HepG2 (cell line): ENCODE results near the gene ZNF644. TPM values are rescaled to one million over a fixed set of nuclear protein-coding genes. Genes with fewer than 3 reads are reported as not detected.

Experiments
- ATAC-seq: fragments of 200-7000 bp; cut with Tn5 transposase; 3 replicates; pipeline ENCODE4 v1.9.1; 2020; ENCODE audit warnings: mild to moderate bottlenecking, moderate library complexity
- BruUV-seq: library from RNA; stranded (reverse); fragments of 400-500 nt; replicated peaks from 2 replicates; lab custom pipeline; 2021; lab: Mats Ljungman, UMichigan
- CTCF ChIA-PET: fragments of 300-600 bp; formaldehyde crosslinking; extraction: SDS; loops from one replicate; lab custom pipeline; 2021; ENCODE audit warnings: low total read pairs, inconsistent platforms, low intra/inter-chr PET ratio; lab: Yijun Ruan, JAX
- POLR2A ChIA-PET: fragments of 350-600 bp; sonication (Branson Sonifier 250); formaldehyde crosslinking; loops from one replicate; lab custom pipeline; 2020; ENCODE audit warnings: antibody characterized with exemption, inconsistent platforms; lab: Yijun Ruan, JAX
- DNase-seq: peaks from one replicate; pipeline ENCODE4 v3.0.0-alpha.2; 2015; ENCODE audit warnings: low spot score
- FAIRE-seq: peaks from 3 replicates; lab custom pipeline; 2011; peaks lifted over from hg19 to GRCh38; lab: Jason Lieb, UNC
- H2AFZ ChIP-seq: one replicate; pipeline ENCODE4 v1.6.1; 2011; ENCODE audit warnings: low read length, inconsistent platforms
- H3K27ac ChIP-seq: fragments of 300-600 bp; 3 replicates; pipeline ENCODE4 v1.8.0; 2011; ENCODE audit warnings: mixed run types, mild to moderate bottlenecking, mixed read lengths, low read length, inconsistent platforms; ENCODE audit not compliant: insufficient read depth; ENCODE audit errors: extremely low read length
- H3K27me3 ChIP-seq, 2 experiments: fragments of 200-600 bp in 1 of 2; 2 replicates in 1 of 2; 3 replicates in 1 of 2; pipeline versions ENCODE4 v1.6.0 to v1.8.0; 2011; ENCODE audit warnings: low read length in 2 of 2, mild to moderate bottlenecking in 2 of 2, moderate library complexity in 2 of 2, inconsistent platforms in 1 of 2; ENCODE audit not compliant: insufficient read depth in 2 of 2, control insufficient read depth in 1 of 2
- H3K36me3 ChIP-seq, 2 experiments: fragments of 200-600 bp in 1 of 2; replicated peaks in 1 of 2; 2 replicates in 1 of 2; 3 replicates in 1 of 2; pipeline versions ENCODE4 v1.5.1 to v1.8.0; 2011; ENCODE audit warnings: low read length in 2 of 2, inconsistent platforms in 1 of 2; ENCODE audit not compliant: insufficient read depth in 2 of 2, control insufficient read depth in 1 of 2
- H3K4me1 ChIP-seq: 2 replicates; pipeline ENCODE4 v1.5.1; 2012; ENCODE audit warnings: low read length, inconsistent platforms; ENCODE audit not compliant: insufficient read depth
- H3K4me2 ChIP-seq: 2 replicates; pipeline ENCODE4 v1.6.0; 2011; ENCODE audit warnings: low read depth, low read length, inconsistent platforms
- H3K4me3 ChIP-seq, 3 experiments: fragments of 200-600 bp in 1 of 3; sonication (generic), shearing (Covaris generic) in 1 of 3; replicated peaks in 1 of 3; 2 replicates each; pipeline ENCODE4 v1.5.1; 2011 to 2016; ENCODE audit warnings: low read length in 3 of 3, inconsistent platforms in 2 of 3, low read depth in 2 of 3, mild to moderate bottlenecking in 2 of 3, control low read depth in 1 of 3, mixed read lengths in 1 of 3; ENCODE audit not compliant: insufficient read depth in 1 of 3
- H3K79me2 ChIP-seq: one replicate; pipeline ENCODE4 v1.6.1; 2011; ENCODE audit warnings: low read length, inconsistent platforms; ENCODE audit not compliant: insufficient read depth
- H3K9ac ChIP-seq: 2 replicates; pipeline ENCODE4 v1.6.0; 2011; ENCODE audit warnings: mild to moderate bottlenecking, low read depth, low read length, inconsistent platforms; ENCODE audit not compliant: insufficient read depth
- H3K9me3 ChIP-seq: 2 replicates; pipeline ENCODE4 v1.5.1; 2012; ENCODE audit warnings: mild to moderate bottlenecking, low read length
- H4K20me1 ChIP-seq: 2 replicates; pipeline ENCODE4 v1.6.0; 2011; ENCODE audit warnings: inconsistent platforms, mild to moderate bottlenecking, low read length, moderate library complexity; ENCODE audit not compliant: insufficient read depth
- BCL6 ChIP-seq: IDR thresholded peaks from 2 replicates; pipeline ENCODE4 v1.6.1; 2016; ENCODE audit warnings: missing genetic modification reagents, missing compliant biosample characterization
- E2F1 ChIP-seq: sonication (generic); formaldehyde crosslinking; IDR thresholded peaks from 2 replicates; pipeline ENCODE4 v1.5.0; 2020; ENCODE audit warnings: missing genetic modification reagents
- FOSL1 ChIP-seq: sonication (generic); formaldehyde crosslinking; IDR thresholded peaks from 2 replicates; pipeline ENCODE4 v1.9.0; 2021; ENCODE audit warnings: missing genetic modification reagents, borderline replicate concordance
- FOSL2 ChIP-seq: sonication (generic); formaldehyde crosslinking; IDR thresholded peaks from 2 replicates; pipeline ENCODE4 v1.4.0; 2020; ENCODE audit warnings: missing genetic modification reagents
- FOXO4 ChIP-seq: sonication (generic); formaldehyde crosslinking; conservative IDR thresholded peaks from 2 replicates; pipeline ENCODE4 v1.8.1; 2023; ENCODE audit warnings: missing genetic modification reagents
- KMT2B ChIP-seq: IDR thresholded peaks from 2 replicates; pipeline ENCODE4 v1.6.1; 2016; ENCODE audit warnings: missing genetic modification reagents, missing compliant biosample characterization
- MED1 ChIP-seq: sonication (generic); formaldehyde crosslinking; IDR thresholded peaks from 2 replicates; pipeline ENCODE4 v1.4.0; 2020; ENCODE audit warnings: missing genetic modification reagents
- NFKB2 ChIP-seq: sonication (generic); formaldehyde crosslinking; IDR thresholded peaks from 2 replicates; pipeline ENCODE4 v1.4.0; 2020; ENCODE audit warnings: missing genetic modification reagents, borderline replicate concordance
- TARDBP ChIP-seq: sonication (generic); formaldehyde crosslinking; IDR thresholded peaks from 2 replicates; pipeline ENCODE4 v1.8.0; 2022; ENCODE audit warnings: mild to moderate bottlenecking, missing genetic modification reagents
- YY1 ChIP-seq: IDR thresholded peaks from 2 replicates; pipeline ENCODE4 v1.6.1; 2011; ENCODE audit warnings: low read length, low read depth, moderate library complexity, mild to moderate bottlenecking; ENCODE audit not compliant: insufficient read depth, insufficient replicate concordance
- ZFP36L2 ChIP-seq: sonication (generic); formaldehyde crosslinking; IDR thresholded peaks from 2 replicates; pipeline ENCODE4 v1.4.0; 2020; ENCODE audit warnings: missing genetic modification reagents
- ZMAT5 ChIP-seq: sonication (generic); formaldehyde crosslinking; IDR thresholded peaks from 2 replicates; pipeline ENCODE4 v1.5.0; 2020; ENCODE audit warnings: mild to moderate bottlenecking, low read depth, missing genetic modification reagents, borderline replicate concordance
- ZNF350 ChIP-seq: sonication (generic); formaldehyde crosslinking; IDR thresholded peaks from 2 replicates; pipeline ENCODE4 v1.4.0; 2020; ENCODE audit warnings: mild to moderate bottlenecking, low read depth, missing genetic modification reagents, borderline replicate concordance
- ZNF431 ChIP-seq: sonication (generic); formaldehyde crosslinking; IDR thresholded peaks from 2 replicates; pipeline ENCODE4 v1.9.0; 2022; ENCODE audit warnings: missing genetic modification reagents, low read depth, mild to moderate bottlenecking, borderline replicate concordance
- ZNF557 ChIP-seq: sonication (generic); formaldehyde crosslinking; IDR thresholded peaks from 2 replicates; pipeline ENCODE4 v1.4.0; 2020; ENCODE audit warnings: missing genetic modification reagents
- ZSCAN25 ChIP-seq: sonication (generic); formaldehyde crosslinking; IDR thresholded peaks from 2 replicates; pipeline ENCODE4 v1.8.0; 2022; ENCODE audit warnings: mild to moderate bottlenecking, missing genetic modification reagents
- ZSCAN9 ChIP-seq: IDR thresholded peaks from 2 replicates; pipeline ENCODE4 v1.6.1; 2016; ENCODE audit warnings: borderline replicate concordance
- whole genome bisulfite sequencing: methylation state at CpG from one replicate; pipeline ENCODE4 v1.1.6; 2017; ENCODE audit warnings: low lambda C conversion rate; 5-methylcytosine and 5-hydroxymethylcytosine counted together
- in situ Hi-C: cut with HindIII; loops from 2 replicates; pipeline ENCODE4 v1.10.0; 2017; ENCODE audit warnings: low pct_unique_long_range_greater_than_20kb; ENCODE audit not compliant: extremely low pct_ligation_motif_present
- intact Hi-C: fragments of 100-400 bp; cut with micrococcal nuclease; formaldehyde crosslinking; loops from one replicate; pipeline ENCODE4 v1.10.0; 2022; ENCODE audit not compliant: unreplicated experiment
- polyA plus RNA-seq, 8 experiments: library from polyadenylated mRNA; depleted of rRNA in 3 of 8; stranded (reverse) in 7 of 8; unstranded in 1 of 8; fragments of >200 nt; fragmentation: Illumina TruSeq in 4 of 8; extraction: Trizol in 4 of 8; gene quantifications; 2 replicates each; pipeline versions ENCODE4 v1.2.1 to v1.2.3, GENCODE V29; 2011 to 2016; ENCODE audit warnings: low read depth in 4 of 8, missing spikeins in 1 of 8, mixed read lengths in 1 of 8; ENCODE audit not compliant: insufficient read depth in 1 of 8
- total RNA-seq, 5 experiments: library from RNA; depleted of rRNA; stranded (reverse); fragments of >200 nt; fragmentation: Illumina TruSeq; extraction: Trizol; gene quantifications; 2 replicates each; pipeline ENCODE4 v1.2.3, GENCODE V29; 2016; ENCODE audit warnings: low read depth in 1 of 5

Gene ZNF644
- total and polyA plus RNA-seq, 2 of the 13 experiments (the other 11 are each of a cell fraction or from before 2014, with no cell fraction given), result 17.7 to 51.7 TPM

- no TSS peak for BruUV-seq
- no peak overlapping the region for H3K27ac ChIP-seq
- no peak for DNase-seq
- no peaks in the 10 kb centered on the region for H3K9me3 ChIP-seq
- no peak overlapping the region for H3K4me3 ChIP-seq
- H4K20me1 ChIP-seq, result peaks cover 44% of the 10 kb centered on the region
- no peak for TF ChIP-seq ZSCAN9 (CRISPR knock-in tag)
- no peak for TF ChIP-seq TARDBP (CRISPR knock-in tag)
- TF ChIP-seq ZFP36L2 (CRISPR knock-in tag), result no peak
- TF ChIP-seq KMT2B, result no peak
- no peak for TF ChIP-seq ZNF557 (CRISPR knock-in tag)
- TF ChIP-seq E2F1 (CRISPR knock-in tag), result no peak
- no peak for TF ChIP-seq BCL6 (CRISPR knock-in tag)
- TF ChIP-seq ZNF350 (CRISPR knock-in tag), result no peak
- TF ChIP-seq, all 625 proteins: peak for 0
- FAIRE-seq, result no peak
- H3K79me2 ChIP-seq, result peaks cover 53% of the 10 kb centered on the region
- POLR2A ChIA-PET, result no interaction called here
- H3K27me3 ChIP-seq, result no peaks in the 10 kb centered on the region
- no peak overlapping the region for H2AFZ ChIP-seq
- peaks cover 31% of the 10 kb centered on the region for H3K4me1 ChIP-seq
- H3K4me2 ChIP-seq, result no peak overlapping the region
- H3K36me3 ChIP-seq, result peaks cover 0 to 9% of the 10 kb centered on the region in 2 experiments; a peak in 2 of 5 replicates
- no peak overlapping the region for H3K9ac ChIP-seq
- in situ Hi-C loops, result no loop called here
- intact Hi-C loops, result no loop called here
- CTCF ChIA-PET, result no interaction called here
- WGBS, result 96% methylated on average over 3 of the region's 3 CpGs
- ATAC-seq, result no peak
These were observed 99.6 kb downstream of the ZNF644 start for GRCh38 chr1:90922202-90922601.

GRCh38 chr1:90919900-90920299, 101.9 kb downstream of the ZNF644 start:
- ChIA-PET POLR2A (no interaction called here), CTCF (no interaction called here)
- FAIRE-seq, result no peak
- no peak for DNase-seq
- intact Hi-C loops, result no loop called here
- Histone ChIP-seq H3K9me3 (no peaks in the 10 kb centered on the region), H3K4me2 (no peak overlapping the region), H2AFZ (no peak overlapping the region), H3K27ac (no peak overlapping the region)
- BruUV-seq, result no TSS peak
- ATAC-seq, result no peak
- TF ChIP-seq YY1, result no peak
- TF ChIP-seq ZSCAN25 (CRISPR knock-in tag), result no peak
- no peak for TF ChIP-seq FOSL1
- TF ChIP-seq ZNF431, result no peak
- TF ChIP-seq NFKB2 (CRISPR knock-in tag), result no peak
- TF ChIP-seq FOSL2 (CRISPR knock-in tag), result no peak
- no peak for TF ChIP-seq ZMAT5 (CRISPR knock-in tag)
- TF ChIP-seq MED1 (CRISPR knock-in tag), result no peak
- TF ChIP-seq FOXO4 (CRISPR knock-in tag), result no peak
- TF ChIP-seq, all 625 proteins: peak for 0
- WGBS, result 100% methylated on average over 1 of the region's 1 CpG
- H3K36me3 ChIP-seq, result peaks cover 2 to 13% of the 10 kb centered on the region in 2 experiments; a peak in 4 of 5 replicates
- no peak overlapping the region for H3K4me3 ChIP-seq
- in situ Hi-C loops, result no loop called here
- no peak overlapping the region for H3K9ac ChIP-seq
- peaks cover 33% of the 10 kb centered on the region for H3K79me2 ChIP-seq
- H3K27me3 ChIP-seq, result no peaks in the 10 kb centered on the region
- peaks cover 16% of the 10 kb centered on the region for H3K4me1 ChIP-seq
- peaks cover 33% of the 10 kb centered on the region for H4K20me1 ChIP-seq
